GM18498 (cell line): ENCODE measurements around the gene MUSK.

ENCODE experiments used
- ATAC-seq: cut with Tn5 transposase; IDR thresholded peaks from one replicate; pipeline ENCODE4 v1.9.1; 2021; ENCODE audit warnings: mild to moderate bottlenecking, moderate library complexity; ENCODE audit not compliant: unreplicated experiment

MUSK gene

DNA sequence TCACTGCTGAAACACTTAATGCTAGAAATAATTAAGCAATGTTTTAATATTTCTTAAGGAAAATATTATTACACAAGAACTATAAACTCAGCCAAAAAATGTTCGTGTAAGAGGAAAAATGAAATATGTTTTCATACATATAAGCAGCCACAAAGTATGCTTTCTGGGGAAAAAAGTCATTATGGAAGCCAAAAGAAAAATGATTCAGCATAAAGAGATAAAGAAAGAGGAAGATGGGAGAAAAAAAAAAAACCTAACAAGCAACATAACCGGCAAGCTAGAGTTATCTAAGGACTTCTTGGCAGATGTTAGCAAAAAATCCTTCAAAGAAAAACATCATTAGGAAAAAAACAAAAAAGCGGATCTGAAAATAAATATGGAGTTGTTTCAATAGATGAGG lies 179.1 kb downstream of the MUSK start:
- no peak for ATAC-seq

DNA sequence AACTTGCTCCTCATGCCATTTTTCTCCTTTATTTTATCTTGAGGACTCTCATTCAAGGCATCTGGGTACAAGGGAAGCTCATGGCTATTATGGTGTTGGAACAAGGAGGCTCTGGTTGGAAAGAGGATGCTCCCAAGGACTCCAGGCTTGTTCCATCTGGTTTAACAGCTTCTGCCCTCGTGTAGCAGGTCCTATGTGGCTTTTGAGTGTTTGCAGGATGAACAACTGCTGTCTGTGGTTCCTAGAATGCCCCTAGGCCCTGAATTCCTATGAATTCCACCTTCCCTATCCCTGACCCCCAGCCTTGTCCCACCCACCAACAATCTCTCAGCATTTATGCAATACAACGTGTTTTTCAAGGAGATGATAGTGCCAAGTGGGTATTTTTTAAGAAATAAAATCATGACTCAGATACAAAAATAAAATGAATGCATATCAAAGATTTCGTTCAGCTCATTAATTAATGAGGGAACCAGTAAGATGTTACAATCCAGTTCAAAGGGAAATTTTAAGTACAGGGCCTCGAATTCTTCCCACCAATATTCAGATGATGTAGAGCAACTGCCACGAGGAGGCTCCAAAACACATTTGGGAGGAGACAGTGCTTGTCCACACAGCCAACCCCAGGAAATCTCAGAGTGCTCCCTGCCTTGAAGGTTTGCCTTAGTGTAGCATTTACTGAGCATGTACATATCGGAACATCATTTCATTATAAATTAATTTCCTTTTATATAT lies 182.0 kb downstream of the MUSK start:
- no peak for ATAC-seq
